HepG2 (cell line): Measurements from ENCODE around the gene SPIB. TPM values are rescaled to one million over a fixed set of nuclear protein-coding genes. Genes with fewer than 3 reads are reported as not detected.
A peak's percentile ranks its signal among the peaks of the same experiment; 100 is the strongest.

ENCODE experiments used
- ATAC-seq: fragments of 200-7000 bp; cut with Tn5 transposase; 3 replicates; pipeline ENCODE4 v1.9.1; 2020; ENCODE audit warnings: mild to moderate bottlenecking, moderate library complexity
- BruUV-seq: library from RNA; stranded (reverse); fragments of 400-500 nt; replicated peaks from 2 replicates; lab custom pipeline; 2021; lab: Mats Ljungman, UMichigan
- CTCF ChIA-PET: fragments of 300-600 bp; formaldehyde crosslinking; extraction: SDS; loops from one replicate; lab custom pipeline; 2021; ENCODE audit warnings: low total read pairs, inconsistent platforms, low intra/inter-chr PET ratio; lab: Yijun Ruan, JAX
- POLR2A ChIA-PET: fragments of 350-600 bp; sonication (Branson Sonifier 250); formaldehyde crosslinking; loops from one replicate; lab custom pipeline; 2020; ENCODE audit warnings: antibody characterized with exemption, inconsistent platforms; lab: Yijun Ruan, JAX
- DNase-seq: peaks from one replicate; pipeline ENCODE4 v3.0.0-alpha.2; 2015; ENCODE audit warnings: low spot score
- FAIRE-seq: peaks from 3 replicates; lab custom pipeline; 2011; peaks lifted over from hg19 to GRCh38; lab: Jason Lieb, UNC
- H2AFZ ChIP-seq: one replicate; pipeline ENCODE4 v1.6.1; 2011; ENCODE audit warnings: low read length, inconsistent platforms
- H3K27ac ChIP-seq: fragments of 300-600 bp; 3 replicates; pipeline ENCODE4 v1.8.0; 2011; ENCODE audit warnings: mixed run types, mild to moderate bottlenecking, mixed read lengths, low read length, inconsistent platforms; ENCODE audit not compliant: insufficient read depth; ENCODE audit errors: extremely low read length
- H3K27me3 ChIP-seq, 2 experiments: fragments of 200-600 bp in 1 of 2; 2 replicates in 1 of 2; 3 replicates in 1 of 2; pipeline versions ENCODE4 v1.6.0 to v1.8.0; 2011; ENCODE audit warnings: low read length in 2 of 2, mild to moderate bottlenecking in 2 of 2, moderate library complexity in 2 of 2, inconsistent platforms in 1 of 2; ENCODE audit not compliant: insufficient read depth in 2 of 2, control insufficient read depth in 1 of 2
- H3K36me3 ChIP-seq, 2 experiments: fragments of 200-600 bp in 1 of 2; replicated peaks in 1 of 2; 2 replicates in 1 of 2; 3 replicates in 1 of 2; pipeline versions ENCODE4 v1.5.1 to v1.8.0; 2011; ENCODE audit warnings: low read length in 2 of 2, inconsistent platforms in 1 of 2; ENCODE audit not compliant: insufficient read depth in 2 of 2, control insufficient read depth in 1 of 2
- H3K4me1 ChIP-seq: 2 replicates; pipeline ENCODE4 v1.5.1; 2012; ENCODE audit warnings: low read length, inconsistent platforms; ENCODE audit not compliant: insufficient read depth
- H3K4me2 ChIP-seq: 2 replicates; pipeline ENCODE4 v1.6.0; 2011; ENCODE audit warnings: low read depth, low read length, inconsistent platforms
- H3K4me3 ChIP-seq, 3 experiments: fragments of 200-600 bp in 1 of 3; sonication (generic), shearing (Covaris generic) in 1 of 3; replicated peaks in 1 of 3; 2 replicates each; pipeline ENCODE4 v1.5.1; 2011 to 2016; ENCODE audit warnings: low read length in 3 of 3, inconsistent platforms in 2 of 3, low read depth in 2 of 3, mild to moderate bottlenecking in 2 of 3, control low read depth in 1 of 3, mixed read lengths in 1 of 3; ENCODE audit not compliant: insufficient read depth in 1 of 3
- H3K79me2 ChIP-seq: one replicate; pipeline ENCODE4 v1.6.1; 2011; ENCODE audit warnings: low read length, inconsistent platforms; ENCODE audit not compliant: insufficient read depth
- H3K9ac ChIP-seq: 2 replicates; pipeline ENCODE4 v1.6.0; 2011; ENCODE audit warnings: mild to moderate bottlenecking, low read depth, low read length, inconsistent platforms; ENCODE audit not compliant: insufficient read depth
- H3K9me3 ChIP-seq: 2 replicates; pipeline ENCODE4 v1.5.1; 2012; ENCODE audit warnings: mild to moderate bottlenecking, low read length
- H4K20me1 ChIP-seq: 2 replicates; pipeline ENCODE4 v1.6.0; 2011; ENCODE audit warnings: inconsistent platforms, mild to moderate bottlenecking, low read length, moderate library complexity; ENCODE audit not compliant: insufficient read depth
- CREB1 ChIP-seq, 2 experiments: fragments of 450-650 bp in 1 of 2; IDR thresholded peaks; 2 replicates each; pipeline ENCODE4 v1.6.1; 2016 to 2017; ENCODE audit warnings: control low read depth in 1 of 2, mild to moderate bottlenecking in 1 of 2, missing compliant biosample characterization in 1 of 2, missing genetic modification characterization in 1 of 2
- CREM ChIP-seq, 2 experiments: sonication (generic) in 1 of 2; formaldehyde crosslinking in 1 of 2; IDR thresholded peaks; 2 replicates each; pipeline versions ENCODE4 v1.4.0 to v1.6.1; 2016 to 2020; ENCODE audit warnings: antibody characterized with exemption in 1 of 2, mild to moderate bottlenecking in 1 of 2, missing genetic modification reagents in 1 of 2
- IKZF5 ChIP-seq: IDR thresholded peaks from 2 replicates; pipeline ENCODE4 v1.6.1; 2018; ENCODE audit warnings: missing genetic modification reagents, mild to moderate bottlenecking, missing compliant biosample characterization
- LCORL ChIP-seq, 2 experiments: fragments of 450-650 bp in 1 of 2; sonication (generic) in 1 of 2; formaldehyde crosslinking in 1 of 2; IDR thresholded peaks; 2 replicates each; pipeline versions ENCODE4 v1.5.0 to v1.6.1; 2017 to 2020; ENCODE audit warnings: antibody characterized with exemption in 1 of 2, missing genetic modification reagents in 1 of 2
- MXD4 ChIP-seq: IDR thresholded peaks from 2 replicates; pipeline ENCODE4 v1.6.1; 2016; ENCODE audit warnings: mild to moderate bottlenecking, missing biosample characterization, missing genetic modification reagents
- NFIC ChIP-seq: IDR thresholded peaks from 2 replicates; pipeline ENCODE4 v1.6.1; 2012; ENCODE audit warnings: mild to moderate bottlenecking, low read length, inconsistent platforms
- SP5 ChIP-seq: IDR thresholded peaks from 2 replicates; pipeline ENCODE4 v1.6.1; 2016; ENCODE audit warnings: low read depth, borderline replicate concordance
- TBX3 ChIP-seq: fragments of 450-650 bp; IDR thresholded peaks from 2 replicates; pipeline ENCODE4 v1.6.1; 2017; ENCODE audit warnings: antibody characterized with exemption, mild to moderate bottlenecking, inconsistent platforms, borderline replicate concordance
- ZNF121 ChIP-seq: sonication (generic); formaldehyde crosslinking; IDR thresholded peaks from 2 replicates; pipeline ENCODE4 v1.5.0; 2020; ENCODE audit warnings: mild to moderate bottlenecking, missing genetic modification reagents
- ZNF225 ChIP-seq: sonication (generic); formaldehyde crosslinking; IDR thresholded peaks from 2 replicates; pipeline ENCODE4 v1.4.0; 2020; ENCODE audit warnings: mild to moderate bottlenecking, missing genetic modification reagents
- ZNF337 ChIP-seq: sonication (generic); formaldehyde crosslinking; IDR thresholded peaks from 2 replicates; pipeline ENCODE4 v1.5.1; 2020; ENCODE audit warnings: missing genetic modification reagents, low read depth, mild to moderate bottlenecking, borderline replicate concordance
- ZNF704 ChIP-seq: sonication (generic); formaldehyde crosslinking; IDR thresholded peaks from 2 replicates; pipeline ENCODE4 v1.8.1; 2023; ENCODE audit warnings: mild to moderate bottlenecking, inconsistent platforms, moderate library complexity, missing genetic modification reagents, borderline replicate concordance
- ZNF747 ChIP-seq: sonication (generic); formaldehyde crosslinking; IDR thresholded peaks from 2 replicates; pipeline ENCODE4 v1.8.1; 2023; ENCODE audit warnings: missing genetic modification reagents, mild to moderate bottlenecking, borderline replicate concordance
- WGBS: methylation state at CpG from one replicate; pipeline ENCODE4 v1.1.6; 2017; ENCODE audit warnings: low lambda C conversion rate; 5-methylcytosine and 5-hydroxymethylcytosine counted together
- in situ Hi-C: cut with HindIII; loops from 2 replicates; pipeline ENCODE4 v1.10.0; 2017; ENCODE audit warnings: low pct_unique_long_range_greater_than_20kb; ENCODE audit not compliant: extremely low pct_ligation_motif_present
- intact Hi-C: fragments of 100-400 bp; cut with micrococcal nuclease; formaldehyde crosslinking; loops from one replicate; pipeline ENCODE4 v1.10.0; 2022; ENCODE audit not compliant: unreplicated experiment
- polyA plus RNA-seq, 8 experiments: library from polyadenylated mRNA; depleted of rRNA in 3 of 8; stranded (reverse) in 7 of 8; unstranded in 1 of 8; fragments of >200 nt; fragmentation: Illumina TruSeq in 4 of 8; extraction: Trizol in 4 of 8; gene quantifications; 2 replicates each; pipeline versions ENCODE4 v1.2.1 to v1.2.3, GENCODE V29; 2011 to 2016; ENCODE audit warnings: low read depth in 4 of 8, missing spikeins in 1 of 8, mixed read lengths in 1 of 8; ENCODE audit not compliant: insufficient read depth in 1 of 8
- total RNA-seq, 5 experiments: library from RNA; depleted of rRNA; stranded (reverse); fragments of >200 nt; fragmentation: Illumina TruSeq; extraction: Trizol; gene quantifications; 2 replicates each; pipeline ENCODE4 v1.2.3, GENCODE V29; 2016; ENCODE audit warnings: low read depth in 1 of 5
- TF ChIP-seq, protein P1 (sequence below): sonication (generic); formaldehyde crosslinking; IDR thresholded peaks from 2 replicates; pipeline ENCODE4 v1.9.0; 2021; ENCODE audit warnings: missing genetic modification reagents, borderline replicate concordance

Gene SPIB
- total and polyA plus RNA-seq, 2 of the 13 experiments (the other 11 are each of a cell fraction or from before 2014, with no cell fraction given) = 0.04 TPM; not detected in 1

- FAIRE-seq (no peak), DNase-seq (no peak)
- CTCF ChIA-PET = no interaction called here
Observed at GRCh38 chr19:50430888-50431342, 12.2 kb downstream of the SPIB start.

GRCh38 chr19:50431343-50432220 is 12.8 kb downstream of the SPIB start:
- peak overlapping the region; percentile 58 for H3K9ac ChIP-seq
- peak overlapping the region; percentile 56 to 70 (median 56); a peak in 5 of 6 replicates for H3K4me3 ChIP-seq
- no peaks in the 10 kb centered on the region for H3K79me2 ChIP-seq
- no peaks in the 10 kb centered on the region for H3K36me3 ChIP-seq
- in situ Hi-C loops (no loop called here), intact Hi-C loops (no loop called here)
- peak; percentile 40 for FAIRE-seq
- DNase-seq = peak; percentile 66
- H3K27ac ChIP-seq = no peak overlapping the region
- peak overlapping the region; percentile 75 for H2AFZ ChIP-seq
- H3K27me3 ChIP-seq = peaks cover 8 to 23% of the 10 kb centered on the region in 2 experiments; a peak in 4 of 5 replicates
- ChIA-PET POLR2A (no interaction called here), CTCF (no interaction called here)
- no peaks in the 10 kb centered on the region for H3K9me3 ChIP-seq
- 2% methylated on average over 39 of the region's 54 CpGs for WGBS
- H4K20me1 ChIP-seq = no peaks in the 10 kb centered on the region
- peak; percentile 95 for ATAC-seq
- peak overlapping the region; percentile 95 for H3K4me2 ChIP-seq
- no TSS peak for BruUV-seq
- peaks cover 10% of the 10 kb centered on the region for H3K4me1 ChIP-seq
- TF ChIP-seq IKZF5 (CRISPR knock-in tag) (no peak), ZNF747 (0 out of 2 replicates have a peak, but pooled peaks have one; percentile 42), SP5 (peak; percentile 57), NFIC (no peak), ZNF704 (CRISPR knock-in tag) (no peak), CREM (IDR thresholded peaks at IDR 0.05) (peak; percentile 92), CREM (CRISPR knock-in tag; IDR thresholded peaks at IDR 0.05) (peak; percentile 58; the same call in 1 of the 2 replicates), LCORL (IDR thresholded peaks at IDR 0.05) (no peak), LCORL (CRISPR knock-in tag; IDR thresholded peaks at IDR 0.05) (peak; percentile 54), MXD4 (CRISPR knock-in tag) (0 out of 2 replicates have a peak, but pooled peaks have one; percentile 12), ZNF337 (CRISPR knock-in tag) (no peak)
- TF ChIP-seq, protein P1, sequence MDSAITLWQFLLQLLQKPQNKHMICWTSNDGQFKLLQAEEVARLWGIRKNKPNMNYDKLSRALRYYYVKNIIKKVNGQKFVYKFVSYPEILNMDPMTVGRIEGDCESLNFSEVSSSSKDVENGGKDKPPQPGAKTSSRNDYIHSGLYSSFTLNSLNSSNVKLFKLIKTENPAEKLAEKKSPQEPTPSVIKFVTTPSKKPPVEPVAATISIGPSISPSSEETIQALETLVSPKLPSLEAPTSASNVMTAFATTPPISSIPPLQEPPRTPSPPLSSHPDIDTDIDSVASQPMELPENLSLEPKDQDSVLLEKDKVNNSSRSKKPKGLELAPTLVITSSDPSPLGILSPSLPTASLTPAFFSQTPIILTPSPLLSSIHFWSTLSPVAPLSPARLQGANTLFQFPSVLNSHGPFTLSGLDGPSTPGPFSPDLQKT (CRISPR knock-in tag) = no peak

More at GRCh38 chr19:50430888-50431342, 12.2 kb downstream of the SPIB start:
- no TSS peak for BruUV-seq
- peaks cover 8 to 23% of the 10 kb centered on the region in 2 experiments; a peak in 4 of 5 replicates for H3K27me3 ChIP-seq
- H2AFZ ChIP-seq = peak overlapping the region; percentile 75
- no peak for ATAC-seq
- in situ Hi-C loops = no loop called here
- no peaks in the 10 kb centered on the region for H3K36me3 ChIP-seq
- no peaks in the 10 kb centered on the region for H4K20me1 ChIP-seq
- no peaks in the 10 kb centered on the region for H3K9me3 ChIP-seq
- H3K4me3 ChIP-seq = peak overlapping the region; percentile 41 to 70 (median 56); a peak in 5 of 6 replicates
- peaks cover 10% of the 10 kb centered on the region for H3K4me1 ChIP-seq
- H3K27ac ChIP-seq = no peak overlapping the region
- POLR2A ChIA-PET = no interaction called here
- intact Hi-C loops = no loop called here
- TF ChIP-seq ZNF121 (peak; percentile 57; the same call in 1 of the 2 replicates), TBX3 (no peak), CREB1 (IDR thresholded peaks at IDR 0.05) (peak; percentile 22; the same call in 1 of the 2 replicates), CREB1 (CRISPR knock-in tag; IDR thresholded peaks at IDR 0.05) (no peak), ZNF225 (CRISPR knock-in tag) (0 out of 2 replicates have a peak, but pooled peaks have one; percentile 13)
- TF ChIP-seq, all 625 proteins: peak for 3
- H3K9ac ChIP-seq = peak overlapping the region; percentile 57
- 27% methylated on average over 13 of the region's 13 CpGs for WGBS
- H3K4me2 ChIP-seq = peak overlapping the region; percentile 94
- H3K79me2 ChIP-seq = no peaks in the 10 kb centered on the region
